Measurements from ENCODE around the gene SERPINB5. TPM values are rescaled to one million over a fixed set of nuclear protein-coding genes. Genes with fewer than 3 reads are reported as not detected.

The SERPINB5 gene
- total RNA-seq, 1 experiment from 2014 or later: 0.11 TPM

DNA sequence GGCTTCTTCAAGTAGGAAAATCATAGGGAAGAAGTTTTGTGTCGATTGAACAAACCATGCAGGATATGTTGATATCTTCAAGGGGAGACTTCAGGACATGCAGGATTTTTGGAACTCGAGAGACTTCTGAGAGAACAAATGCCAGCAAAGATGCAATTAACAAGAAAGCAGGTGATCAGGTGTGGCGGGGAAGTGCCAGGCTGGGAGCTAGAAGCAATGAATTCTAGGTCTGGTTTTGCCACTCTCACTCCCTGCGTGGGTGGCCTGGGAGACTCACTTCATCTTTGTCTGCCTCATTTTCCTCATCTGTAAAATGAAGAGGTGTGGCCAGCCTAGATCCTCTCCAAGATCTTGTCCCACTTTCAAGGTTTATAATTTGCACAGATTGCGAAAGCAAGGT, 3.1 kb downstream of the SERPINB5 start:
- no peak for DNase-seq (ENCODE audit: low spot score)
- no peak for TF ChIP-seq EZH2 (IDR thresholded peaks at IDR 0.05; ENCODE audit: borderline replicate concordance, low read depth, low read length, poor library complexity, severe bottlenecking)
- TF ChIP-seq, protein P1, sequence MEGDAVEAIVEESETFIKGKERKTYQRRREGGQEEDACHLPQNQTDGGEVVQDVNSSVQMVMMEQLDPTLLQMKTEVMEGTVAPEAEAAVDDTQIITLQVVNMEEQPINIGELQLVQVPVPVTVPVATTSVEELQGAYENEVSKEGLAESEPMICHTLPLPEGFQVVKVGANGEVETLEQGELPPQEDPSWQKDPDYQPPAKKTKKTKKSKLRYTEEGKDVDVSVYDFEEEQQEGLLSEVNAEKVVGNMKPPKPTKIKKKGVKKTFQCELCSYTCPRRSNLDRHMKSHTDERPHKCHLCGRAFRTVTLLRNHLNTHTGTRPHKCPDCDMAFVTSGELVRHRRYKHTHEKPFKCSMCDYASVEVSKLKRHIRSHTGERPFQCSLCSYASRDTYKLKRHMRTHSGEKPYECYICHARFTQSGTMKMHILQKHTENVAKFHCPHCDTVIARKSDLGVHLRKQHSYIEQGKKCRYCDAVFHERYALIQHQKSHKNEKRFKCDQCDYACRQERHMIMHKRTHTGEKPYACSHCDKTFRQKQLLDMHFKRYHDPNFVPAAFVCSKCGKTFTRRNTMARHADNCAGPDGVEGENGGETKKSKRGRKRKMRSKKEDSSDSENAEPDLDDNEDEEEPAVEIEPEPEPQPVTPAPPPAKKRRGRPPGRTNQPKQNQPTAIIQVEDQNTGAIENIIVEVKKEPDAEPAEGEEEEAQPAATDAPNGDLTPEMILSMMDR (conservative IDR thresholded peaks at IDR 0.05; ENCODE audit: low read depth, low read length): no peak

DNA sequence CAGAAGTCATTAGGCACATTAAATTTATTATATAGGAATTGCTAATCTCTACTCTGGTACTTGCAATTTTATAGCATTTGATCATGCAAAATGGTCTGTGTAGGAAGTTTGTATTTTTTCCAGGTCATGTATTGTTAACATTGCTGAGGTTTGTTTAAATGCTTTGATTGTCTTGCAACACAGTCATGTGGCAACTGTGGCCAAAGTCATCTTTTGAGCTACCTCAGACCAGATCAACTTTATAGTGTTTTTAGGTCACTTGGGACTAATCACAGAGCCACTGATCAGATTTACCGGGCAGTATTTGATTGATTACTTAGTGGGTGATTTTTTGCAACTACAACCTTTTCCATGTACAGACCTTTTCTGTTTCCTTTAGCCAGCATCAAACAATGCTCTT, 3.7 kb downstream of the SERPINB5 start:
- intact Hi-C loops (cut with micrococcal nuclease; ENCODE audit: unreplicated experiment): no loop called here

More for the DNA sequence above, 3.1 kb downstream of the SERPINB5 start:
- ChIA-PET CTCF (no interaction called here), POLR2A (ENCODE audit: low non-redundant PET) (no interaction called here)
- intact Hi-C loops (cut with micrococcal nuclease; ENCODE audit: unreplicated experiment): no loop called here
- Histone ChIP-seq H3K27ac (ENCODE audit: low read depth, low read length, poor library complexity, severe bottlenecking) (no peak overlapping the region), H3K9me3 (ENCODE audit: low read depth, low read length, poor library complexity, severe bottlenecking) (no peaks in the 10 kb centered on the region), H3K4me1 (ENCODE audit: insufficient read depth, low read length, poor library complexity, severe bottlenecking) (peaks cover 9% of the 10 kb centered on the region), H3K27me3 (replicated peaks; ENCODE audit: insufficient read depth, low read depth, low read length, poor library complexity) (no peaks in the 10 kb centered on the region), H3K36me3 (ENCODE audit: insufficient read depth, low read length, poor library complexity, severe bottlenecking) (no peaks in the 10 kb centered on the region), H3K4me3 (ENCODE audit: low read depth, low read length, poor library complexity, severe bottlenecking) (no peak overlapping the region)
- BruUV-seq (replicated peaks): no TSS peak

DNA sequence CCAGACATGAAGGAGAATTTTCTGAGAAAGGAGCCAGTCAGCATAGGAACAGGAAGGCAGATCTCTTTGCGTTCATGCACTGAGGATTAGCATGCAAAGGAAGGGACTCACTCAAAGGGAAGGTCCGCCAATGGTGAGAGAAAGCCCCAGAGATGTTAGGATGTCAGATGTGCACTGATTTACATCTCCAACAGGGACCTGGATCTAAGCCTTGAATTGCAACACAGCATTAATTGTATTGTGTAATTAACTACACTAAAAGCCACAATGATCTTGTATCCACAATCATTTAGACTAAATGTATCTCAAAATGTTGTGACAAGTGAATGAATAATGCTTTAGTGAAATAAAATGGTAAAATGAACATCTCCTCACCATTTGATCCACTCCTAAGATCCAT, 4.2 kb downstream of the SERPINB5 start:
- no peak for TF ChIP-seq EZH2 (IDR thresholded peaks at IDR 0.05; ENCODE audit: borderline replicate concordance, low read depth, low read length, poor library complexity, severe bottlenecking)
- TF ChIP-seq, protein P1 (conservative IDR thresholded peaks at IDR 0.05; ENCODE audit: low read depth, low read length): no peak
- DNase-seq (ENCODE audit: low spot score): no peak
- Histone ChIP-seq H3K27me3 (replicated peaks; ENCODE audit: insufficient read depth, low read depth, low read length, poor library complexity) (no peaks in the 10 kb centered on the region), H3K4me3 (ENCODE audit: low read depth, low read length, poor library complexity, severe bottlenecking) (no peak overlapping the region), H3K4me1 (ENCODE audit: insufficient read depth, low read length, poor library complexity, severe bottlenecking) (peaks cover 9% of the 10 kb centered on the region), H3K9me3 (ENCODE audit: low read depth, low read length, poor library complexity, severe bottlenecking) (no peaks in the 10 kb centered on the region), H3K27ac (ENCODE audit: low read depth, low read length, poor library complexity, severe bottlenecking) (no peak overlapping the region), H3K36me3 (ENCODE audit: insufficient read depth, low read length, poor library complexity, severe bottlenecking) (no peaks in the 10 kb centered on the region)
- no TSS peak for BruUV-seq (replicated peaks)
- POLR2A ChIA-PET (ENCODE audit: low non-redundant PET): no interaction called here
- CTCF ChIA-PET: no interaction called here
- intact Hi-C loops (cut with micrococcal nuclease; ENCODE audit: unreplicated experiment): no loop called here

More for the DNA sequence above, 3.7 kb downstream of the SERPINB5 start:
- ChIA-PET CTCF (no interaction called here), POLR2A (ENCODE audit: low non-redundant PET) (no interaction called here)
- Histone ChIP-seq H3K27ac (ENCODE audit: low read depth, low read length, poor library complexity, severe bottlenecking) (no peak overlapping the region), H3K9me3 (ENCODE audit: low read depth, low read length, poor library complexity, severe bottlenecking) (no peaks in the 10 kb centered on the region), H3K27me3 (replicated peaks; ENCODE audit: insufficient read depth, low read depth, low read length, poor library complexity) (no peaks in the 10 kb centered on the region), H3K4me3 (ENCODE audit: low read depth, low read length, poor library complexity, severe bottlenecking) (no peak overlapping the region), H3K4me1 (ENCODE audit: insufficient read depth, low read length, poor library complexity, severe bottlenecking) (peaks cover 9% of the 10 kb centered on the region), H3K36me3 (ENCODE audit: insufficient read depth, low read length, poor library complexity, severe bottlenecking) (no peaks in the 10 kb centered on the region)
- BruUV-seq (replicated peaks): no TSS peak
- DNase-seq (ENCODE audit: low spot score): no peak
- TF ChIP-seq, protein P1 (conservative IDR thresholded peaks at IDR 0.05; ENCODE audit: low read depth, low read length): no peak
